SK-N-SH (cell line): Measurements from ENCODE around the gene MVP. TPM values are rescaled to one million over a fixed set of nuclear protein-coding genes. Genes with fewer than 3 reads are reported as not detected.

Experiments used
- CTCF ChIA-PET: fragments of 300-600, 350-600 bp; formaldehyde crosslinking; extraction: SDS; loops from one replicate; lab custom pipeline; 2021; lab: Yijun Ruan, JAX
- POLR2A ChIA-PET: fragments of 350-600 bp; sonication (Branson Sonifier 250); formaldehyde crosslinking; extraction: SDS; loops from one replicate; lab custom pipeline; 2020; ENCODE audit warnings: antibody characterized with exemption, inconsistent platforms; lab: Yijun Ruan, JAX
- DNase-seq: peaks from one replicate; pipeline ENCODE4 v3.0.0; 2012
- H2AFZ ChIP-seq: fragments of 200-600 bp; sonication (generic); 2 replicates; pipeline ENCODE4 v1.8.1; 2016; ENCODE audit warnings: antibody characterized with exemption, mild to moderate bottlenecking, low read depth
- H3F3A ChIP-seq: fragments of 200-600 bp; sonication (generic); replicated peaks from 2 replicates; pipeline ENCODE3; 2016; ENCODE audit warnings: antibody characterized with exemption, mild to moderate bottlenecking; ENCODE audit not compliant: insufficient read depth
- H3K27ac ChIP-seq, 2 experiments: fragments of 200-500 bp in 1 of 2; fragments of 200-600 bp in 1 of 2; sonication (Bioruptor generic) in 1 of 2; sonication (generic), shearing (Covaris generic) in 1 of 2; 2 replicates each; pipeline versions ENCODE4 v1.5.1 to v1.6.1; 2014 to 2016; ENCODE audit warnings: low read depth in 2 of 2, inconsistent platforms in 1 of 2, low read length in 1 of 2, mild to moderate bottlenecking in 1 of 2, mixed read lengths in 1 of 2
- H3K27me3 ChIP-seq: fragments of 200-600 bp; sonication (generic), shearing (Covaris generic); 2 replicates; pipeline ENCODE4 v1.6.1; 2016; ENCODE audit warnings: mixed run types; ENCODE audit not compliant: insufficient read depth
- H3K36me3 ChIP-seq, 2 experiments: fragments of 200-500 bp in 1 of 2; fragments of 200-600 bp in 1 of 2; sonication (Bioruptor generic) in 1 of 2; sonication (generic) in 1 of 2; replicated peaks in 1 of 2; 2 replicates each; pipeline versions ENCODE3 to v1.5.1; 2014 to 2016; ENCODE audit warnings: low read length in 1 of 2, mild to moderate bottlenecking in 1 of 2; ENCODE audit not compliant: insufficient read depth in 2 of 2, control insufficient read depth in 1 of 2
- H3K4me1 ChIP-seq, 2 experiments: fragments of 200-500 bp in 1 of 2; fragments of 200-600 bp in 1 of 2; sonication (Bioruptor generic) in 1 of 2; sonication (generic), shearing (Covaris generic) in 1 of 2; 2 replicates each; pipeline versions ENCODE4 v1.5.1 to v1.6.1; 2014 to 2016; ENCODE audit warnings: low read depth in 1 of 2, low read length in 1 of 2, mixed run types in 1 of 2; ENCODE audit not compliant: insufficient read depth in 2 of 2, control insufficient read depth in 1 of 2
- H3K4me2 ChIP-seq: fragments of 200-600 bp; sonication (generic), shearing (Covaris generic); 2 replicates; pipeline ENCODE4 v1.6.1; 2017; ENCODE audit warnings: mixed run types
- H3K4me3 ChIP-seq, 2 experiments: fragments of 200-500 bp in 1 of 2; fragments of 200-600 bp in 1 of 2; sonication (Bioruptor generic) in 1 of 2; sonication (generic), shearing (Covaris generic) in 1 of 2; 2 replicates each; pipeline versions ENCODE4 v1.5.1 to v1.8.1; 2014 to 2016; ENCODE audit warnings: low read depth in 2 of 2, inconsistent platforms in 1 of 2, low read length in 1 of 2, mild to moderate bottlenecking in 1 of 2, mixed read lengths in 1 of 2, moderate library complexity in 1 of 2
- H3K79me2 ChIP-seq: fragments of 200-600 bp; sonication (generic); 2 replicates; pipeline ENCODE4 v1.8.1; 2017; ENCODE audit warnings: mild to moderate bottlenecking; ENCODE audit not compliant: insufficient read depth
- H3K9ac ChIP-seq: fragments of 200-600 bp; sonication (generic); 2 replicates; pipeline ENCODE4 v1.6.1; 2017; ENCODE audit warnings: mixed run types
- H3K9me2 ChIP-seq: fragments of 200-600 bp; sonication (generic); 2 replicates; pipeline ENCODE4 v1.6.1; 2017; ENCODE audit warnings: mixed run types
- H3K9me3 ChIP-seq: fragments of 200-600 bp; sonication (generic); 2 replicates; pipeline ENCODE4 v1.6.1; 2017; ENCODE audit warnings: mixed run types, mild to moderate bottlenecking, moderate library complexity
- H4K20me1 ChIP-seq: fragments of 200-600 bp; sonication (generic); 2 replicates; pipeline ENCODE4 v1.6.1; 2017; ENCODE audit warnings: mild to moderate bottlenecking, mixed run types; ENCODE audit not compliant: insufficient read depth
- CHD2 ChIP-seq: fragments of 150-350 bp; IDR thresholded peaks from 2 replicates; pipeline ENCODE4 v1.6.1; 2018; ENCODE audit warnings: low read length; ENCODE audit not compliant: partially characterized antibody
- ELF1 ChIP-seq: IDR thresholded peaks from 2 replicates; pipeline ENCODE4 v1.4.0; 2012
- EZH2phosphoT487 ChIP-seq: fragments of 200-600 bp; sonication (generic); IDR thresholded peaks from 2 replicates; pipeline ENCODE4 v1.6.1; 2017; ENCODE audit warnings: low read depth, mixed run types, mild to moderate bottlenecking, antibody characterized with exemption, moderate library complexity, borderline replicate concordance
- FOXJ3 ChIP-seq: sonication (generic); formaldehyde crosslinking; IDR thresholded peaks from 2 replicates; pipeline ENCODE4 v1.5.1; 2020; ENCODE audit warnings: mild to moderate bottlenecking, missing genetic modification reagents
- FOXM1 ChIP-seq: IDR thresholded peaks from 2 replicates; pipeline ENCODE4 v1.4.0; 2012; ENCODE audit warnings: low read depth, mild to moderate bottlenecking
- GATA2 ChIP-seq: sonication (generic); formaldehyde crosslinking; IDR thresholded peaks from 2 replicates; pipeline ENCODE4 v1.5.0; 2020; ENCODE audit warnings: mild to moderate bottlenecking, missing genetic modification reagents
- MEF2A ChIP-seq: IDR thresholded peaks from 2 replicates; pipeline ENCODE4 v1.4.0; 2012; ENCODE audit warnings: low read depth, borderline replicate concordance
- NFIC ChIP-seq: IDR thresholded peaks from 2 replicates; pipeline ENCODE4 v1.4.0; 2012; ENCODE audit warnings: borderline replicate concordance
- POLR2AphosphoS5 ChIP-seq: IDR thresholded peaks from 2 replicates; pipeline ENCODE4 v1.6.1; 2012; ENCODE audit warnings: low read depth, low read length
- RCOR1 ChIP-seq: fragments of 150-350 bp; IDR thresholded peaks from 2 replicates; pipeline ENCODE4 v1.6.1; 2017; ENCODE audit warnings: antibody characterized with exemption, low read length
- RFX5 ChIP-seq: IDR thresholded peaks from 2 replicates; pipeline ENCODE4 v1.6.1; 2012; ENCODE audit warnings: mild to moderate bottlenecking, improper control_type of control experiment, low read length
- SIN3A ChIP-seq: IDR thresholded peaks from 2 replicates; pipeline ENCODE4 v1.6.1; 2012; ENCODE audit warnings: low read depth, mild to moderate bottlenecking, low read length, moderate library complexity, borderline replicate concordance
- TAF1 ChIP-seq: IDR thresholded peaks from 2 replicates; pipeline ENCODE4 v1.6.1; 2012; ENCODE audit warnings: low read depth, mild to moderate bottlenecking, low read length, moderate library complexity, borderline replicate concordance
- TCF12 ChIP-seq: IDR thresholded peaks from 2 replicates; pipeline ENCODE4 v1.4.0; 2012
- WGBS: methylation state at CpG from one replicate; pipeline ENCODE4 v1.1.6; 2017; ENCODE audit warnings: low lambda C conversion rate; 5-methylcytosine and 5-hydroxymethylcytosine counted together
- polyA plus RNA-seq, 3 experiments: library from polyadenylated mRNA; depleted of rRNA; stranded (reverse); fragments of >200 nt; gene quantifications; 2 replicates each; pipeline ENCODE4 v1.2.3, GENCODE V29; 2012
- TF ChIP-seq, protein P1 (sequence below): IDR thresholded peaks from 2 replicates; pipeline ENCODE4 v1.4.0; 2012; ENCODE audit warnings: low read depth, borderline replicate concordance
- TF ChIP-seq, protein P2 (sequence below): fragments of 150-350 bp; IDR thresholded peaks from 2 replicates; pipeline ENCODE4 v1.6.1; 2017; ENCODE audit warnings: antibody characterized with exemption, low read length, low read depth, borderline replicate concordance
- TF ChIP-seq, protein P3 (sequence below): IDR thresholded peaks from 2 replicates; pipeline ENCODE4 v1.4.0; 2012; ENCODE audit warnings: low read depth
- TF ChIP-seq, protein P4 (sequence below): IDR thresholded peaks from 2 replicates; pipeline ENCODE4 v1.6.1; 2012; ENCODE audit warnings: mild to moderate bottlenecking, low read depth, low read length, moderate library complexity
- TF ChIP-seq, protein P5 (sequence below): IDR thresholded peaks from 2 replicates; pipeline ENCODE4 v1.4.0; 2012; ENCODE audit warnings: low read depth, borderline replicate concordance

The MVP gene
- polyA plus RNA-seq, 1 of the 3 experiments (the other 2 are of a cell fraction), result 222 TPM

DNA sequence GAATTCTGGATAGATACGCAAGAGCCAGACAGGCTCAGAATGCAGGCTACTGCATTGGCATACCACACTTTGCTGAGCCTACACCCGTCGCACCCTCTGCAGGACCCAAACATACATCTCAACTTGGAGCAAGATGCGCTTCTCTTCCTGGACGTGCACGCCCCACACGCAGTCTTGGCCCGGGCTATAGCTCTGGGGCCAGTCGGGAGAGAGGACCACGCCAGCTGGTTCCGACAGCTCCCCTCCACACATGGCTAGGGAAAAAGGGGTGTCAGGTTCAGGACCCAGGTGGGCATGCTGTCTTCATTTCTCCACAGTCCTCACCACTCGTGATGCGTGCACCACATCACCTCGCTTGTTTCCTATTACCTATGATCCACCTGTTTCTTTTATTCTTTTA lies 57.9 kb downstream of the MVP start:
- Histone ChIP-seq H3K4me3 (no peak overlapping the region), H3K27ac (no peak overlapping the region), H3F3A (no peaks in the 10 kb centered on the region), H3K9me2 (no peaks in the 10 kb centered on the region), H2AFZ (no peak overlapping the region), H3K9ac (no peak overlapping the region)
- ChIA-PET CTCF (interaction anchor here (1.3 to 1.5 kb wide), 2 partner anchors 11 to 15 kb away, joined by 3 to 5 read pairs; partner anchors contain the start of gene CDIPT), POLR2A (interaction anchor here (0.7 to 0.8 kb wide), 3 partner anchors 10 to 48 kb away, joined by 3 to 4 read pairs (median 3); partner anchors contain the start of genes CDIPT and KCTD13)
- WGBS, result 97% methylated on average over 13 of the region's 14 CpGs
- TF ChIP-seq CHD2 (no peak), FOXM1 (no peak), GATA2 (no peak), NFIC (no peak), RCOR1 (no peak), POLR2AphosphoS5 (no peak), EZH2phosphoT487 (no peak), TAF1 (no peak), RFX5 (no peak), MEF2A (no peak)
- TF ChIP-seq, protein P1, sequence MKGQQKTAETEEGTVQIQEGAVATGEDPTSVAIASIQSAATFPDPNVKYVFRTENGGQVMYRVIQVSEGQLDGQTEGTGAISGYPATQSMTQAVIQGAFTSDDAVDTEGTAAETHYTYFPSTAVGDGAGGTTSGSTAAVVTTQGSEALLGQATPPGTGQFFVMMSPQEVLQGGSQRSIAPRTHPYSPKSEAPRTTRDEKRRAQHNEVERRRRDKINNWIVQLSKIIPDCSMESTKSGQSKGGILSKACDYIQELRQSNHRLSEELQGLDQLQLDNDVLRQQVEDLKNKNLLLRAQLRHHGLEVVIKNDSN, result no peak
- TF ChIP-seq, protein P2, sequence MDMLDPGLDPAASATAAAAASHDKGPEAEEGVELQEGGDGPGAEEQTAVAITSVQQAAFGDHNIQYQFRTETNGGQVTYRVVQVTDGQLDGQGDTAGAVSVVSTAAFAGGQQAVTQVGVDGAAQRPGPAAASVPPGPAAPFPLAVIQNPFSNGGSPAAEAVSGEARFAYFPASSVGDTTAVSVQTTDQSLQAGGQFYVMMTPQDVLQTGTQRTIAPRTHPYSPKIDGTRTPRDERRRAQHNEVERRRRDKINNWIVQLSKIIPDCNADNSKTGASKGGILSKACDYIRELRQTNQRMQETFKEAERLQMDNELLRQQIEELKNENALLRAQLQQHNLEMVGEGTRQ, result no peak
- TF ChIP-seq, protein P3, sequence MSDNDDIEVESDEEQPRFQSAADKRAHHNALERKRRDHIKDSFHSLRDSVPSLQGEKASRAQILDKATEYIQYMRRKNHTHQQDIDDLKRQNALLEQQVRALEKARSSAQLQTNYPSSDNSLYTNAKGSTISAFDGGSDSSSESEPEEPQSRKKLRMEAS, result no peak
- TF ChIP-seq, all 33 proteins: peak for 0
- no peaks in the 10 kb centered on the region for H3K4me1 ChIP-seq
- H4K20me1 ChIP-seq, result no peaks in the 10 kb centered on the region
- H3K79me2 ChIP-seq, result no peaks in the 10 kb centered on the region
- H3K4me2 ChIP-seq, result no peak overlapping the region
- H3K27me3 ChIP-seq, result no peaks in the 10 kb centered on the region
- no peak for DNase-seq
- no peaks in the 10 kb centered on the region for H3K36me3 ChIP-seq
- H3K9me3 ChIP-seq, result no peaks in the 10 kb centered on the region

DNA sequence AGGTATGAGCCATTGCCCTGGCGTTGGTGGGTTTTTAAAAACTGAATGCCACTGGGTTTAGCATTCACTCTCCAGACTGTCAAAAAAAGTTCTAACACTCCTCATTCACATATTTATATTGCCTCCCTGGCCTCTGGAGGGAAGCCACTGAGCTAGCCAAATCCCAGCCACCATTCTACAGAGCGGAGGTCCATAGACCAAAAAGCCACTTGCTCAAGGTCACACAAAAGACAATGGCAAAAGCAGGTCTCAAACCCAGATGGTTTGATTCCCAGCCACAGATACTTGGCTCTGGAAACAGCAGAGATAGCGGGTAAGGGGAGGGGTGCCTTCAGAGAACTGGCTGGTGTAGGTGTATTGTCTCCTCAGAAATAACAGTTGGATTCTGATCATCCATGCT lies 60.8 kb downstream of the MVP start:
- no peak overlapping the region for H2AFZ ChIP-seq
- ChIA-PET CTCF (no interaction called here), POLR2A (interaction anchor here (0.5 kb wide), 1 partner anchor 27 kb away, joined by 3 read pairs; no protein-coding TSS in a partner anchor)
- no peak overlapping the region for H3K4me3 ChIP-seq
- DNase-seq, result no peak
- H3F3A ChIP-seq, result no peaks in the 10 kb centered on the region
- no peaks in the 10 kb centered on the region for H3K9me3 ChIP-seq
- WGBS, result 90% methylated on average over 3 of the region's 3 CpGs
- no peak overlapping the region for H3K9ac ChIP-seq
- no peak overlapping the region for H3K4me2 ChIP-seq
- H3K9me2 ChIP-seq, result no peaks in the 10 kb centered on the region
- H3K4me1 ChIP-seq, result no peaks in the 10 kb centered on the region
- no peaks in the 10 kb centered on the region for H4K20me1 ChIP-seq
- no peaks in the 10 kb centered on the region for H3K27me3 ChIP-seq
- H3K27ac ChIP-seq, result no peak overlapping the region
- H3K79me2 ChIP-seq, result no peaks in the 10 kb centered on the region
- peaks cover 4 to 8% of the 10 kb centered on the region in 2 experiments for H3K36me3 ChIP-seq
- no peak for TF ChIP-seq SIN3A
- TF ChIP-seq POLR2AphosphoS5, result no peak
- TF ChIP-seq TCF12, result no peak
- TF ChIP-seq FOXM1, result no peak
- TF ChIP-seq, protein P4, sequence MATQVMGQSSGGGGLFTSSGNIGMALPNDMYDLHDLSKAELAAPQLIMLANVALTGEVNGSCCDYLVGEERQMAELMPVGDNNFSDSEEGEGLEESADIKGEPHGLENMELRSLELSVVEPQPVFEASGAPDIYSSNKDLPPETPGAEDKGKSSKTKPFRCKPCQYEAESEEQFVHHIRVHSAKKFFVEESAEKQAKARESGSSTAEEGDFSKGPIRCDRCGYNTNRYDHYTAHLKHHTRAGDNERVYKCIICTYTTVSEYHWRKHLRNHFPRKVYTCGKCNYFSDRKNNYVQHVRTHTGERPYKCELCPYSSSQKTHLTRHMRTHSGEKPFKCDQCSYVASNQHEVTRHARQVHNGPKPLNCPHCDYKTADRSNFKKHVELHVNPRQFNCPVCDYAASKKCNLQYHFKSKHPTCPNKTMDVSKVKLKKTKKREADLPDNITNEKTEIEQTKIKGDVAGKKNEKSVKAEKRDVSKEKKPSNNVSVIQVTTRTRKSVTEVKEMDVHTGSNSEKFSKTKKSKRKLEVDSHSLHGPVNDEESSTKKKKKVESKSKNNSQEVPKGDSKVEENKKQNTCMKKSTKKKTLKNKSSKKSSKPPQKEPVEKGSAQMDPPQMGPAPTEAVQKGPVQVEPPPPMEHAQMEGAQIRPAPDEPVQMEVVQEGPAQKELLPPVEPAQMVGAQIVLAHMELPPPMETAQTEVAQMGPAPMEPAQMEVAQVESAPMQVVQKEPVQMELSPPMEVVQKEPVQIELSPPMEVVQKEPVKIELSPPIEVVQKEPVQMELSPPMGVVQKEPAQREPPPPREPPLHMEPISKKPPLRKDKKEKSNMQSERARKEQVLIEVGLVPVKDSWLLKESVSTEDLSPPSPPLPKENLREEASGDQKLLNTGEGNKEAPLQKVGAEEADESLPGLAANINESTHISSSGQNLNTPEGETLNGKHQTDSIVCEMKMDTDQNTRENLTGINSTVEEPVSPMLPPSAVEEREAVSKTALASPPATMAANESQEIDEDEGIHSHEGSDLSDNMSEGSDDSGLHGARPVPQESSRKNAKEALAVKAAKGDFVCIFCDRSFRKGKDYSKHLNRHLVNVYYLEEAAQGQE, result no peak
- TF ChIP-seq ELF1, result no peak
- TF ChIP-seq GATA2, result no peak
- no peak for TF ChIP-seq RFX5
- TF ChIP-seq, protein P2, result no peak
- TF ChIP-seq FOXJ3 (CRISPR knock-in tag), result no peak
- TF ChIP-seq, protein P5, sequence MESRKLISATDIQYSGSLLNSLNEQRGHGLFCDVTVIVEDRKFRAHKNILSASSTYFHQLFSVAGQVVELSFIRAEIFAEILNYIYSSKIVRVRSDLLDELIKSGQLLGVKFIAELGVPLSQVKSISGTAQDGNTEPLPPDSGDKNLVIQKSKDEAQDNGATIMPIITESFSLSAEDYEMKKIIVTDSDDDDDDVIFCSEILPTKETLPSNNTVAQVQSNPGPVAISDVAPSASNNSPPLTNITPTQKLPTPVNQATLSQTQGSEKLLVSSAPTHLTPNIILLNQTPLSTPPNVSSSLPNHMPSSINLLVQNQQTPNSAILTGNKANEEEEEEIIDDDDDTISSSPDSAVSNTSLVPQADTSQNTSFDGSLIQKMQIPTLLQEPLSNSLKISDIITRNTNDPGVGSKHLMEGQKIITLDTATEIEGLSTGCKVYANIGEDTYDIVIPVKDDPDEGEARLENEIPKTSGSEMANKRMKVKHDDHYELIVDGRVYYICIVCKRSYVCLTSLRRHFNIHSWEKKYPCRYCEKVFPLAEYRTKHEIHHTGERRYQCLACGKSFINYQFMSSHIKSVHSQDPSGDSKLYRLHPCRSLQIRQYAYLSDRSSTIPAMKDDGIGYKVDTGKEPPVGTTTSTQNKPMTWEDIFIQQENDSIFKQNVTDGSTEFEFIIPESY, result no peak
